ENCODE measurements around the gene ERBB4. TPM values are rescaled to one million over a fixed set of nuclear protein-coding genes. Genes with fewer than 3 reads are reported as not detected.

Gene ERBB4
- total RNA-seq, 4 donors from 2014 or later, result 0.16 to 12.7 (median 0.27) TPM; not detected in 1

DNA sequence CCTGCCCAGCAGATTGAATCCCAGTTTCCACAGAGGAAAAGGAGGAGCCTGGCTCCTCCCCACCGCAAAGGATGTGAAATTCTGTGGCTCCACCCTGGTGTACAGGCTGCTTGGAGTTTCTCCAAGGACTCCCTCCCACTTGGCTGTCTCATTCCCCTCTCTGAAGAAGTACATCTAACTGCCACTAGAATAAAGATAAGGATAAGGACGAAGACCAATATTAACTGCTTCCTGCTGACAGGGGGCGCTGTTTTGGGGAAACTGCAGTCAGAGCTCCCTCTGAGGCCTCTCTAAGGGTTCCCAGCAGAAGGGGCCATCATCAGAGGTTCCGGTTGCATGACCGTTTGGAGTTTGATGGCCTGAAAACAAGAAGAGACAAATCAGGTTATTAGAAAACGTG lies 1191.3 kb downstream of the ERBB4 start:
- TF ChIP-seq POLR2AphosphoS5 (IDR thresholded peaks at IDR 0.05), result no peak
- TF ChIP-seq, protein P1, sequence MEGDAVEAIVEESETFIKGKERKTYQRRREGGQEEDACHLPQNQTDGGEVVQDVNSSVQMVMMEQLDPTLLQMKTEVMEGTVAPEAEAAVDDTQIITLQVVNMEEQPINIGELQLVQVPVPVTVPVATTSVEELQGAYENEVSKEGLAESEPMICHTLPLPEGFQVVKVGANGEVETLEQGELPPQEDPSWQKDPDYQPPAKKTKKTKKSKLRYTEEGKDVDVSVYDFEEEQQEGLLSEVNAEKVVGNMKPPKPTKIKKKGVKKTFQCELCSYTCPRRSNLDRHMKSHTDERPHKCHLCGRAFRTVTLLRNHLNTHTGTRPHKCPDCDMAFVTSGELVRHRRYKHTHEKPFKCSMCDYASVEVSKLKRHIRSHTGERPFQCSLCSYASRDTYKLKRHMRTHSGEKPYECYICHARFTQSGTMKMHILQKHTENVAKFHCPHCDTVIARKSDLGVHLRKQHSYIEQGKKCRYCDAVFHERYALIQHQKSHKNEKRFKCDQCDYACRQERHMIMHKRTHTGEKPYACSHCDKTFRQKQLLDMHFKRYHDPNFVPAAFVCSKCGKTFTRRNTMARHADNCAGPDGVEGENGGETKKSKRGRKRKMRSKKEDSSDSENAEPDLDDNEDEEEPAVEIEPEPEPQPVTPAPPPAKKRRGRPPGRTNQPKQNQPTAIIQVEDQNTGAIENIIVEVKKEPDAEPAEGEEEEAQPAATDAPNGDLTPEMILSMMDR (IDR thresholded peaks at IDR 0.05), result no peak
- no peak for TF ChIP-seq POLR2A (IDR thresholded peaks at IDR 0.05)
- Histone ChIP-seq H3K36me3 (no peaks in the 10 kb centered on the region), H3K27me3 (no peaks in the 10 kb centered on the region), H3K27ac (no peak overlapping the region), H3K4me3 (no peak overlapping the region), H3K9me3 (no peaks in the 10 kb centered on the region), H3K4me1 (no peaks in the 10 kb centered on the region)
- no peak for DNase-seq
- intact Hi-C loops (cut with DNase I; ENCODE audit: low total_unique reads), result no loop called here
- WGBS, 2 donors (ENCODE audit: low coverage in 1 of 2), result 43 to 70% methylated on average over 1 to 6 of the region's 6 CpGs
- in situ Hi-C loops (cut with MboI; ENCODE audit: low pct_ligation_motif_present in 1 of 4, low pct_unique_long_range_greater_than_20kb in 1 of 4, low sequenced_read_pairs in 3 of 4), result no loop called here

- DNase-seq, result no peak
- no peaks in the 10 kb centered on the region for H3K36me3 ChIP-seq
- no peak overlapping the region for H3K4me3 ChIP-seq
- H3K4me1 ChIP-seq, result no peaks in the 10 kb centered on the region
- in situ Hi-C loops (cut with MboI; ENCODE audit: low pct_ligation_motif_present in 1 of 4, low pct_unique_long_range_greater_than_20kb in 1 of 4, low sequenced_read_pairs in 3 of 4), result no loop called here
- H3K27ac ChIP-seq, result no peak overlapping the region
- no peaks in the 10 kb centered on the region for H3K27me3 ChIP-seq
- intact Hi-C loops (cut with DNase I; ENCODE audit: low total_unique reads), result no loop called here
- H3K9me3 ChIP-seq, result no peaks in the 10 kb centered on the region
- TF ChIP-seq POLR2A (IDR thresholded peaks at IDR 0.05), result no peak
- TF ChIP-seq POLR2AphosphoS5 (IDR thresholded peaks at IDR 0.05), result no peak
- no peak for TF ChIP-seq EP300 (IDR thresholded peaks at IDR 0.05; ENCODE audit: low read depth)
Measured at GRCh38 chr2:211344289-211344688, 1194.3 kb downstream of the ERBB4 start.

DNA sequence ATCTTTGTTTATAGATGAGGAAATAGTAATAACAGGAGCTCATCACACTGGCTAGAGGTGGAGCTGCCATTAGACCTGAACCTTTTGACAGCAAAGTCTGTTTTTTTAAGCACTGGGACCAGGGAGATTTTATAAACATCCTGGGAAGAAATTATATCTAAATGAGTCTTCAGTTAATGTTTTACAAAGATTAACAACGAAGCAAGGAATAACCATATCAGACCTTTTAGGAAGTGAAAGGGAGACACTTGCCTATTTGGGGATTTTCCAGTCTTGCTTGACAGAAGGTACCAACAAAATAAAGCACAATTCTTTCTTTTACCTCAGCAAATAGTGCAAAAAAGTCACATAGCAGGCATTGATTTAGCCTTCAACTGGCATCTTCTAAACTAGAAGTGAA lies 1205.2 kb downstream of the ERBB4 start:
- Histone ChIP-seq H3K4me1 (no peaks in the 10 kb centered on the region), H3K36me3 (no peaks in the 10 kb centered on the region), H3K4me3 (no peak overlapping the region), H3K27ac (no peak overlapping the region), H3K9me3 (no peaks in the 10 kb centered on the region), H3K27me3 (no peaks in the 10 kb centered on the region)
- 10 to 27% methylated on average over 1 of the region's 1 CpG for WGBS, 2 donors (ENCODE audit: low coverage in 1 of 2)
- no peak for DNase-seq
- intact Hi-C loops (cut with DNase I; ENCODE audit: low total_unique reads) (no loop called here), in situ Hi-C loops (cut with MboI; ENCODE audit: low pct_ligation_motif_present in 1 of 4, low pct_unique_long_range_greater_than_20kb in 1 of 4, low sequenced_read_pairs in 3 of 4) (no loop called here)
- TF ChIP-seq, protein P1 (IDR thresholded peaks at IDR 0.05), result no peak
- TF ChIP-seq POLR2AphosphoS5 (IDR thresholded peaks at IDR 0.05) (no peak), EP300 (IDR thresholded peaks at IDR 0.05; ENCODE audit: low read depth) (no peak), POLR2A (IDR thresholded peaks at IDR 0.05) (no peak)

DNA sequence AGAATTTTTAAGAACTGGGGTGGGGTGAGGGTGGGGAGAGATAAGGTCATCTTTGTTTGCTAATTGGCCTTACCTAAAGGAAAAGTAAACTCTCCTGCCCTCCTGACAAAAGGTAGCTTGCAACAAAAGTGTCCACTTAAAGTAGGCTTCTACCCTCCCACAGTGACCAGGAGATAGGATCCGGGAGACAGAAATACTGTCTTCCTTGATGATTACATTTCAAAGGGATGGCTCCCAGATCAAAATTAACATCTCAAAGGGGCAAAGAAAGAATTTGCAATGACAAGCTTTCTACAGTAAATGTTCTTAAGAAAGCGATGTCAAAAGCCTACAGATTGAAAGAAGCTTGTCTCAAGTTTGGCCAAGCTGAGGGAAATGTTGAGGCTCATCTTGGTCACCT lies 1206.9 kb downstream of the ERBB4 start:
- intact Hi-C loops (cut with DNase I; ENCODE audit: low total_unique reads), result no loop called here
- no peak for DNase-seq
- WGBS, 2 donors (ENCODE audit: low coverage in 1 of 2), result 71 to 75% methylated on average over 1 to 2 of the region's 2 CpGs
- Histone ChIP-seq H3K27me3 (no peaks in the 10 kb centered on the region), H3K4me1 (no peaks in the 10 kb centered on the region), H3K27ac (no peak overlapping the region), H3K9me3 (no peaks in the 10 kb centered on the region), H3K36me3 (no peaks in the 10 kb centered on the region), H3K4me3 (no peak overlapping the region)
- TF ChIP-seq, protein P1 (IDR thresholded peaks at IDR 0.05), result no peak
- TF ChIP-seq EP300 (IDR thresholded peaks at IDR 0.05; ENCODE audit: low read depth), result no peak
- TF ChIP-seq POLR2AphosphoS5 (IDR thresholded peaks at IDR 0.05), result no peak
- TF ChIP-seq POLR2A (IDR thresholded peaks at IDR 0.05), result no peak
- in situ Hi-C loops (cut with MboI; ENCODE audit: low pct_ligation_motif_present in 1 of 4, low pct_unique_long_range_greater_than_20kb in 1 of 4, low sequenced_read_pairs in 3 of 4), result no loop called here

DNA sequence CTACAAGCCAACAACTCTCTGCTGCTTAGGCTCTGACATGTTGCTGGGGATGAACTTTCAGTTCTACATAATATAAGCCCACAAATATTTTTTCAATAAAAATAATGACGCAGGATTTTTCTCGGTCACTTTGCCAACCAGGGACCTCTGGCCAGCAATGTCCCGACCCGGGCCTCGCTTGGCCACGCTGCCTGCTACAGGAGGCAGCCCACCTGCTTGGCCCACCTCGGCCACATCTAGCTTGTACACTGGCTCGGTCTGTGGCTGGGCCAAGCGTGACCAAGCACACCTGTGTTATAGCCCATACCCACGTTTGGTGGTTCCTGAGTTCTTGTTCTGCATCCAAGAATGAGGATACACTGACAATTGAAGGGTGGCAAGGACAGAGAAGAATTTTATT lies 1208.7 kb downstream of the ERBB4 start:
- in situ Hi-C loops (cut with MboI; ENCODE audit: low pct_ligation_motif_present in 1 of 4, low pct_unique_long_range_greater_than_20kb in 1 of 4, low sequenced_read_pairs in 3 of 4), result no loop called here
- Histone ChIP-seq H3K27ac (no peak overlapping the region), H3K9me3 (no peaks in the 10 kb centered on the region), H3K4me1 (no peaks in the 10 kb centered on the region), H3K4me3 (no peak overlapping the region), H3K36me3 (no peaks in the 10 kb centered on the region), H3K27me3 (no peaks in the 10 kb centered on the region)
- intact Hi-C loops (cut with DNase I; ENCODE audit: low total_unique reads), result no loop called here
- TF ChIP-seq, protein P1 (IDR thresholded peaks at IDR 0.05), result no peak
- no peak for TF ChIP-seq EP300 (IDR thresholded peaks at IDR 0.05; ENCODE audit: low read depth)
- no peak for TF ChIP-seq POLR2A (IDR thresholded peaks at IDR 0.05)
- DNase-seq, result no peak
- 91 to 93% methylated on average over 8 to 10 of the region's 10 CpGs for WGBS, 2 donors (ENCODE audit: low coverage in 1 of 2)

Data from transverse colon (tissue), 4 donors.